HEK293T (cell line): ENCODE results near the gene SEL1L3.

ENCODE experiments used
- CTCF ChIA-PET: fragments of 350-600 bp; formaldehyde crosslinking; extraction: SDS; loops from one replicate; lab custom pipeline; 2021; ENCODE audit warnings: antibody characterized with exemption, inconsistent platforms; lab: Yijun Ruan, JAX
- POLR2A ChIA-PET: fragments of 350-600 bp; formaldehyde crosslinking; extraction: SDS; loops from one replicate; lab custom pipeline; 2020; ENCODE audit warnings: antibody characterized with exemption, inconsistent platforms; lab: Yijun Ruan, JAX
- DNase-seq: peaks from one replicate; pipeline ENCODE4 v3.0.0; 2012; ENCODE audit warnings: mixed read lengths; ENCODE audit errors: extremely low spot score
- ARNT ChIP-seq: fragments of 450-650 bp; IDR thresholded peaks from 2 replicates; pipeline ENCODE4 v1.6.1; 2017; ENCODE audit warnings: mild to moderate bottlenecking
- BHLHE40 ChIP-seq: fragments of 450-650 bp; IDR thresholded peaks from 2 replicates; pipeline ENCODE4 v1.6.1; 2016; ENCODE audit warnings: mild to moderate bottlenecking, moderate library complexity, borderline replicate concordance
- CTBP1 ChIP-seq: fragments of 450-650 bp; IDR thresholded peaks from 2 replicates; pipeline ENCODE4 v1.6.1; 2016; ENCODE audit warnings: borderline replicate concordance
- ELF4 ChIP-seq: fragments of 450-650 bp; IDR thresholded peaks from 2 replicates; pipeline ENCODE4 v1.6.1; 2017; ENCODE audit warnings: antibody characterized with exemption
- FOXA1 ChIP-seq: fragments of 450-650 bp; IDR thresholded peaks from 2 replicates; pipeline ENCODE4 v1.6.1; 2016; ENCODE audit warnings: mild to moderate bottlenecking
- FOXK2 ChIP-seq: fragments of 450-650 bp; IDR thresholded peaks from 2 replicates; pipeline ENCODE4 v1.6.1; 2016; ENCODE audit warnings: mild to moderate bottlenecking
- FOXM1 ChIP-seq: fragments of 450-650 bp; IDR thresholded peaks from 2 replicates; pipeline ENCODE4 v1.6.1; 2017; ENCODE audit warnings: mild to moderate bottlenecking, borderline replicate concordance
- HDGF ChIP-seq: fragments of 450-650 bp; IDR thresholded peaks from 2 replicates; pipeline ENCODE4 v1.6.1; 2017; ENCODE audit warnings: antibody characterized with exemption, borderline replicate concordance
- L3MBTL2 ChIP-seq: fragments of 450-650 bp; conservative IDR thresholded peaks from 2 replicates; pipeline ENCODE4 v1.6.1; 2016; ENCODE audit warnings: mild to moderate bottlenecking
- LEF1 ChIP-seq: fragments of 450-650 bp; IDR thresholded peaks from 2 replicates; pipeline ENCODE4 v1.6.1; 2017; ENCODE audit warnings: mild to moderate bottlenecking, borderline replicate concordance
- NFRKB ChIP-seq: fragments of 450-650 bp; IDR thresholded peaks from 2 replicates; pipeline ENCODE4 v1.6.1; 2016; ENCODE audit warnings: mild to moderate bottlenecking, moderate library complexity
- PKNOX1 ChIP-seq: fragments of 450-650 bp; IDR thresholded peaks from 2 replicates; pipeline ENCODE4 v1.6.1; 2016
- SP1 ChIP-seq: fragments of 450-650 bp; IDR thresholded peaks from 2 replicates; pipeline ENCODE4 v1.6.1; 2017
- SUZ12 ChIP-seq: fragments of 450-650 bp; IDR thresholded peaks from 2 replicates; pipeline ENCODE4 v1.6.1; 2016; ENCODE audit warnings: mild to moderate bottlenecking
- TARDBP ChIP-seq: fragments of 450-650 bp; IDR thresholded peaks from 2 replicates; pipeline ENCODE4 v1.6.1; 2016
- ZNF384 ChIP-seq: fragments of 450-650 bp; IDR thresholded peaks from 2 replicates; pipeline ENCODE4 v1.6.1; 2016

The SEL1L3 gene

DNA sequence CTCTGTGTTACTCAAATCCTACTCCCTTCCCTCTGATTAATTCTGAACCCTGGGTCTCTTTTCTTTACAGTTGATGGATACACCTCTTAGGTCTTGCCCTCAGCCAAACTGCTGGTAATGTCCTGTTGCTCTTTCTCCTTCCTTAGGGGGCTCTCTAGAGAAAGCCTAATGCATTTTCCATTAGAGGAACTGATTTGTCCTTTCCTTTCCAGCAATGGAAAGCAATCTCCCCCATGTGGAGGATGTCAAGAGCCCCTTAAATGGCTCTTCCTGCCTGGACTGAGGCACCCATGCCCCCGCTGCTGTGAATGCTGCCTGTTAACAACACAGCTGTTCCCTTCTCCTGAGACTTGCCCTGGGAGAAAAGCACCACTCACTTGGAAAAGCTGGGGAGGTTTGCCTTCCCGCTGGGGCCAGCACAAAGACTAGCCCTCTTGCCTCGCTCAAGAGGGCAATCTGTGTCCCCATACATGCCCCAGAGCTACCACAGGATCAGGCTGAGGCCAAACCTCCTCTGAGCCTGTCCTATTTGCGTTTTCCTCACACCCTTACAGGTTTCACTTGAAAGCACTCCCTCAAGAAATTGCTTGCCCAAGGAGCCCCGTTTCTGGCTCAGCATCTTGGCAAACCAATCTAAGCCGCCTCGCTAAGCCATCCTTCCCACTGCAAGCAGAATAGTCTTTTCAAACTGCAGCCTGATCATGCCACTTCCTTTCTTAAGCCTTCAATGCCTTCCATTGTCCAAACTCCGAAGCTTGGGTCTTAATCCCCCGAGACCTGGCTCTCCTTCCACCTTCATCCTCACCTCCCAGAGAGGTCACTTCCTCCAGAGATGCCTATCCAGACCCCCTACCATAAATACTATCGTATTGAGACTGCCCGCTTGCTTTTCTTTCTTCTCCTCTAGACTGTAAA is 28.0 kb upstream of the SEL1L3 start:
- POLR2A ChIA-PET = no interaction called here

DNA sequence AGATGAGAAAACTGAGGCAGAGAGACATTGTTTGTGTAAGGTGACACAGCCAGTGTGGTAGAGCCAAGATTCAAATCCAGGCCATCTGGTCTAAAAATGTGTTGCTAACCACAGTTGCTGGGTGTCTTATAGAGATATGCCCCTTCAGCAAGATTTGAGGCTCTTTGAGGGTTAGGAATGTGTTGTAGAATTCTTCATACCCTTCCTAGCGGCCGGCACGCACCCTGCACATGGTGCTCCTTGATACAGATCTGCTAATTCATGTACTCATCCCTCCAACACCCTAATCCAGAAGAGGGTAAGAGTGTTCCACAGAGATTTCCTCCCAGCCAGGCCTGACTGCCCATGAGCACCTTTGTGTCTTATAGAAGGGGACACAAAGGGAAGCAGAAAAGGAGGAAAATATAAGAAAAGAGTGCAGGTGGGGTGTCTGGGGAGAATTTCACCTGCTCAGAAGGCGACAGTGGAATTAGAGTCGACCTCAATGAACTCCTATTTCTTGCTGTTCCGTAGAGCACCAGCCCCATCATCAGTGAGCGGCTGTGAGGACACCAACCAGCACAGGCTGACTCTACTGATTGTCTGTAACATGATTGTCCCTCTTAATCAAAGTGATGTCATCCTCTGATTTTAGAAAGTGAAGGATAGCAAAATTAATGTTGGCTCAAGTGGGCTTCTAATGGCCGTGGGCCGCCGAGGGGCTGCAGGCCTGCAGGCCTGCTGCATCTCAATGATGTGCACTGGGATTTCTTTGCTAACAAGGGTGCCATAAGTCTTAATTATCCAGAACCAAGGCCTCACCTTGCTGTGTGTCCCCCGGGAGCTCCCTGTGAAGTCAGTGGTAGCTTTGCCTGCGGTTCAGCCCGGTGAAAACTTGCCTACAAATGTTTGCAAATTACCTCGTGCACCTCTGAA is 27.1 kb upstream of the SEL1L3 start:
- CTCF ChIA-PET = no interaction called here
- TF ChIP-seq CTBP1 = no peak
- TF ChIP-seq FOXM1 = no peak
- no peak for TF ChIP-seq FOXK2
- no peak for TF ChIP-seq PKNOX1
- no peak for TF ChIP-seq TARDBP
- no peak for TF ChIP-seq SUZ12
- no peak for TF ChIP-seq HDGF
- TF ChIP-seq ELF4 = no peak
- no peak for TF ChIP-seq ARNT
- TF ChIP-seq BHLHE40 = no peak
- DNase-seq = no peak
- POLR2A ChIA-PET = no interaction called here

More for the DNA sequence above, 28.0 kb upstream of the SEL1L3 start:
- DNase-seq = no peak
- CTCF ChIA-PET = no interaction called here
- TF ChIP-seq BHLHE40 (no peak), CTBP1 (no peak), SUZ12 (no peak), ARNT (no peak), TARDBP (no peak), L3MBTL2 (no peak), FOXA1 (no peak), NFRKB (no peak), PKNOX1 (no peak), LEF1 (no peak), FOXM1 (no peak), FOXK2 (no peak), ELF4 (no peak), SP1 (no peak), HDGF (no peak), ZNF384 (no peak)

- POLR2A ChIA-PET = interaction anchor here (0.6 kb wide), 1 partner anchor 77 kb away, joined by 3 read pairs; no protein-coding TSS in a partner anchor
- TF ChIP-seq CTBP1 (no peak), BHLHE40 (no peak), FOXM1 (no peak), PKNOX1 (no peak), ARNT (no peak), LEF1 (no peak), HDGF (no peak), TARDBP (no peak), SUZ12 (no peak), ELF4 (no peak), L3MBTL2 (no peak), ZNF384 (no peak), SP1 (no peak)
- CTCF ChIA-PET = no interaction called here
- DNase-seq = no peak
These were observed 26.0 kb upstream of the SEL1L3 start for GRCh38 chr4:25888781-25889180.

GRCh38 chr4:25884031-25884782 is 21.4 kb upstream of the SEL1L3 start:
- DNase-seq = no peak
- ChIA-PET CTCF (no interaction called here), POLR2A (no interaction called here)
- TF ChIP-seq TARDBP (no peak), FOXM1 (no peak), PKNOX1 (no peak), BHLHE40 (no peak), ARNT (no peak), LEF1 (no peak), L3MBTL2 (no peak), ZNF384 (no peak), ELF4 (no peak), FOXA1 (no peak), HDGF (no peak), SP1 (no peak), NFRKB (no peak), CTBP1 (no peak)

GRCh38 chr4:25883565-25883964 is 20.8 kb upstream of the SEL1L3 start:
- ChIA-PET POLR2A (no interaction called here), CTCF (no interaction called here)

More at GRCh38 chr4:25883565-25883964, 20.8 kb upstream of the SEL1L3 start:
- TF ChIP-seq CTBP1 (no peak), FOXK2 (no peak)
- DNase-seq = no peak
